HCT116 (cell line): ENCODE measurements around the gene MTM1. TPM values are rescaled to one million over a fixed set of nuclear protein-coding genes. Genes with fewer than 3 reads are reported as not detected.

Source experiments
- ATAC-seq: fragments of 200-7000 bp; cut with Tn5 transposase; 2 replicates; pipeline ENCODE4 v1.9.1; 2020; ENCODE audit warnings: mild to moderate bottlenecking, moderate library complexity
- BruUV-seq: library from RNA; stranded (reverse); fragments of 400-500 nt; replicated peaks from 2 replicates; lab custom pipeline; 2021; lab: Mats Ljungman, UMichigan
- CTCF ChIA-PET: fragments of 300-600 bp; sonication (Branson Sonifier 250); formaldehyde crosslinking; loops from one replicate; lab custom pipeline; 2021; ENCODE audit warnings: antibody characterized with exemption; lab: Charles Lee
- POLR2A ChIA-PET: fragments of 300-600, 350-600 bp; sonication (Branson Sonifier 250); formaldehyde crosslinking; loops from one replicate; lab custom pipeline; 2021; ENCODE audit warnings: antibody characterized with exemption; lab: Charles Lee
- RAD21 ChIA-PET, 2 experiments: fragments of 300-600 bp; sonication (Branson Sonifier 250); formaldehyde crosslinking; loops; one replicate each; lab custom pipeline; 2023; ENCODE audit warnings: low total read pairs in 2 of 2; ENCODE audit not compliant: uncharacterized antibody in 2 of 2, unreplicated experiment in 2 of 2, low non-redundant PET in 1 of 2; lab: Charles Lee
- DNase-seq: peaks from one replicate; pipeline ENCODE4 v3.0.0-alpha.2; 2010; ENCODE audit warnings: low read depth, low spot score
- H2AFZ ChIP-seq: fragments of 200-600 bp; shearing (Covaris generic), sonication (generic); 2 replicates; pipeline ENCODE4 v1.6.1; 2017; ENCODE audit warnings: low read depth, mixed run types, mixed read lengths, antibody characterized with exemption, low read length; ENCODE audit not compliant: poor library complexity, severe bottlenecking
- H3K27ac ChIP-seq: 2 replicates; pipeline ENCODE4 v1.5.1; 2012; ENCODE audit warnings: low read depth, low read length
- H3K27me3 ChIP-seq: fragments of 200-600 bp; sonication (generic); 2 replicates; pipeline ENCODE4 v1.6.1; 2016; ENCODE audit warnings: mixed run types, low read length, mixed read lengths; ENCODE audit not compliant: insufficient read depth
- H3K36me3 ChIP-seq, 2 experiments: fragments of 200-500 bp in 1 of 2; fragments of 200-600 bp in 1 of 2; sonication (Bioruptor generic) in 1 of 2; sonication (generic) in 1 of 2; 2 replicates each; pipeline versions ENCODE4 v1.5.1 to v1.6.1; 2014 to 2016; ENCODE audit warnings: low read length in 2 of 2, inconsistent platforms in 1 of 2, mixed read lengths in 1 of 2, mixed run types in 1 of 2; ENCODE audit not compliant: insufficient read depth in 2 of 2, control insufficient read depth in 1 of 2
- H3K4me1 ChIP-seq, 2 experiments: fragments of 200-600 bp in 1 of 2; sonication (generic) in 1 of 2; 2 replicates each; pipeline versions ENCODE4 v1.5.1 to v1.6.1; 2012 to 2017; ENCODE audit warnings: low read length in 2 of 2, inconsistent platforms in 1 of 2, mild to moderate bottlenecking in 1 of 2, mixed read lengths in 1 of 2, mixed run types in 1 of 2, moderate library complexity in 1 of 2; ENCODE audit not compliant: insufficient read depth in 2 of 2, control insufficient read depth in 1 of 2
- H3K4me2 ChIP-seq: fragments of 200-600 bp; sonication (generic); 2 replicates; pipeline ENCODE4 v1.6.1; 2017; ENCODE audit warnings: mixed run types, low read length, mixed read lengths
- H3K4me3 ChIP-seq, 2 experiments: fragments of 200-600 bp in 1 of 2; sonication (generic) in 1 of 2; replicated peaks in 1 of 2; 2 replicates each; pipeline ENCODE4 v1.5.1; 2011 to 2016; ENCODE audit warnings: low read length in 2 of 2, control low read depth in 1 of 2, low read depth in 1 of 2, mild to moderate bottlenecking in 1 of 2, mixed read lengths in 1 of 2, mixed run types in 1 of 2
- H3K79me2 ChIP-seq: fragments of 200-600 bp; sonication (generic); 2 replicates; pipeline ENCODE4 v1.6.1; 2017; ENCODE audit warnings: mild to moderate bottlenecking, mixed run types, low read length, moderate library complexity, mixed read lengths; ENCODE audit not compliant: insufficient read depth
- H3K9ac ChIP-seq: fragments of 200-600 bp; sonication (generic); 2 replicates; pipeline ENCODE4 v1.6.1; 2016; ENCODE audit warnings: low read length, mixed read lengths
- H3K9me2 ChIP-seq: fragments of 200-600 bp; sonication (generic), shearing (Covaris generic); 2 replicates; pipeline ENCODE4 v1.6.1; 2017; ENCODE audit warnings: mixed run types, mild to moderate bottlenecking, moderate library complexity; ENCODE audit not compliant: insufficient read depth
- H3K9me3 ChIP-seq, 2 experiments: fragments of 200-500 bp in 1 of 2; fragments of 200-600 bp in 1 of 2; sonication (Bioruptor generic) in 1 of 2; sonication (generic) in 1 of 2; 2 replicates each; pipeline ENCODE4 v1.6.1; 2014 to 2017; ENCODE audit warnings: low read length in 2 of 2, mixed read lengths in 2 of 2, inconsistent platforms in 1 of 2, low read depth in 1 of 2, mild to moderate bottlenecking in 1 of 2, mixed run types in 1 of 2, moderate library complexity in 1 of 2; ENCODE audit not compliant: control insufficient read depth in 1 of 2, insufficient read depth in 1 of 2
- H4K20me1 ChIP-seq: fragments of 200-600 bp; sonication (generic), shearing (Covaris generic); 2 replicates; pipeline ENCODE4 v1.6.1; 2017; ENCODE audit warnings: mixed run types, mild to moderate bottlenecking, moderate library complexity; ENCODE audit not compliant: insufficient read depth
- CBX3 ChIP-seq: IDR thresholded peaks from 2 replicates; pipeline ENCODE4 v1.6.1; 2012; ENCODE audit warnings: low read depth
- CEBPB ChIP-seq: IDR thresholded peaks from 2 replicates; pipeline ENCODE4 v1.6.1; 2012; ENCODE audit warnings: low read depth
- CTCF ChIP-seq, 3 experiments: fragments of 200-600 bp in 1 of 3; sonication (generic) in 1 of 3; IDR thresholded peaks in 2 of 3; conservative IDR thresholded peaks in 1 of 3; 2 replicates each; pipeline ENCODE4 v1.5.1; 2012 to 2017; ENCODE audit warnings: low read depth in 2 of 3, low read length in 2 of 3, antibody characterized with exemption in 1 of 3, borderline replicate concordance in 1 of 3, control low read depth in 1 of 3, mild to moderate bottlenecking in 1 of 3, mixed read lengths in 1 of 3, mixed run types in 1 of 3, moderate library complexity in 1 of 3; ENCODE audit not compliant: insufficient read depth in 1 of 3
- ELF1 ChIP-seq: IDR thresholded peaks from 2 replicates; pipeline ENCODE4 v1.6.1; 2012; ENCODE audit warnings: low read depth, borderline replicate concordance
- EZH2phosphoT487 ChIP-seq: fragments of 200-600 bp; IDR thresholded peaks from 2 replicates; pipeline ENCODE4 v1.6.1; 2018; ENCODE audit warnings: antibody characterized with exemption, borderline replicate concordance
- FOSL1 ChIP-seq: IDR thresholded peaks from 2 replicates; pipeline ENCODE4 v1.6.1; 2012; ENCODE audit warnings: low read depth
- MAX ChIP-seq: IDR thresholded peaks from 2 replicates; pipeline ENCODE4 v1.6.1; 2012
- POLR2A ChIP-seq: IDR thresholded peaks from 2 replicates; pipeline ENCODE4 v1.7.0; 2011; ENCODE audit warnings: borderline replicate concordance; ENCODE audit not compliant: insufficient read depth, insufficient read length; ENCODE audit errors: extremely low read depth
- POLR2AphosphoS5 ChIP-seq: IDR thresholded peaks from 2 replicates; pipeline ENCODE4 v1.6.1; 2011; ENCODE audit warnings: mild to moderate bottlenecking, low read depth, low read length, moderate library complexity
- REST ChIP-seq: IDR thresholded peaks from 2 replicates; pipeline ENCODE4 v1.6.1; 2012; ENCODE audit warnings: low read depth
- SIN3A ChIP-seq: IDR thresholded peaks from 2 replicates; pipeline ENCODE4 v1.6.1; 2012; ENCODE audit warnings: low read depth
- TCF7L2 ChIP-seq: IDR thresholded peaks from 2 replicates; pipeline ENCODE4 v1.7.0; 2011; ENCODE audit warnings: borderline replicate concordance, inconsistent platforms; ENCODE audit not compliant: insufficient read depth, insufficient read length; ENCODE audit errors: extremely low read depth
- ZFX ChIP-seq: fragments of 450-650 bp; IDR thresholded peaks from 2 replicates; pipeline ENCODE4 v1.6.1; 2017
- intact Hi-C: fragments of 100-400 bp; cut with micrococcal nuclease; formaldehyde crosslinking; loops from 2 replicates; pipeline ENCODE4 v1.10.0; 2022
- total RNA-seq: library from RNA; stranded (reverse); gene quantifications from one replicate; pipeline ENCODE4 v1.2.1, GENCODE V29; 2021; ENCODE audit not compliant: unreplicated experiment

MTM1 gene
- total RNA-seq, 1 experiment from 2014 or later = 6.5 TPM

- no peak overlapping the region for H2AFZ ChIP-seq
- ATAC-seq = peak; percentile 79
- POLR2A ChIA-PET = interaction anchor here (0.7 kb wide), 2 partner anchors 9 to 38 kb away, joined by 3 to 4 read pairs; no protein-coding TSS in a partner anchor
- H3K27me3 ChIP-seq = no peaks in the 10 kb centered on the region
- peaks cover 29% of the 10 kb centered on the region for H3K79me2 ChIP-seq
- H3K9ac ChIP-seq = peak overlapping the region; percentile 63
- peaks cover 7 to 36% of the 10 kb centered on the region in 2 experiments; a peak in 3 of 4 replicates for H3K4me1 ChIP-seq
- peak overlapping the region; percentile 59 for H3K27ac ChIP-seq
- H3K4me3 ChIP-seq = peak overlapping the region; percentile 59 to 70
- H4K20me1 ChIP-seq = no peaks in the 10 kb centered on the region
- intact Hi-C loops = no loop called here
- H3K9me2 ChIP-seq = no peaks in the 10 kb centered on the region
- RAD21 ChIA-PET = no interaction called here
- H3K4me2 ChIP-seq = peak overlapping the region; percentile 85
- H3K9me3 ChIP-seq = no peaks in the 10 kb centered on the region; a peak in 1 of 4 replicates
- DNase-seq = peak; percentile 8
- TF ChIP-seq ZFX (no peak), EZH2phosphoT487 (no peak), CTCF (IDR thresholded peaks at IDR 0.05 in 2 of 3, conservative IDR thresholded peaks at IDR 0.05 in 1 of 3; ENCODE audit: borderline replicate concordance in 1 of 3, insufficient read depth in 1 of 3, low read depth in 2 of 3, low read length in 2 of 3) (no peak), POLR2AphosphoS5 (no peak; the same call in 1 of the 2 replicates), CEBPB (no peak), SIN3A (peak; percentile 27; the same call in 1 of the 2 replicates), MAX (peak; percentile 30; the same call in 1 of the 2 replicates), REST (no peak), TCF7L2 (no peak), POLR2A (no peak), ELF1 (peak; percentile 53), FOSL1 (no peak), CBX3 (0 out of 2 replicates have a peak, but pooled peaks have one; percentile 13)
- no peaks in the 10 kb centered on the region for H3K36me3 ChIP-seq
- CTCF ChIA-PET = interaction anchor here (1.0 to 1.5 kb wide), 2 partner anchors 10 to 19 kb away, joined by 3 to 5 read pairs; no protein-coding TSS in a partner anchor
- BruUV-seq = TSS peak; percentile 61
Observed at GRCh38 chrX:150693725-150694574, 125.5 kb downstream of the MTM1 start.
